Activated gamma-delta T cell (primary cell): Measurements from ENCODE around the gene CSPG4.
"Not testable (repeated sequence)": the region's sequence is repeated elsewhere in the genome, so short reads cannot be mapped to it uniquely, and the experiment has no call there.

Experiments
- DNase-seq: peaks from one replicate; lab custom pipeline; 2025; lab: John Stamatoyannopoulos, UW
- total RNA-seq, 2 donors: gene quantifications; one replicate each; lab custom pipeline; 2026; lab: John Stamatoyannopoulos, UW

Gene CSPG4, protein sequence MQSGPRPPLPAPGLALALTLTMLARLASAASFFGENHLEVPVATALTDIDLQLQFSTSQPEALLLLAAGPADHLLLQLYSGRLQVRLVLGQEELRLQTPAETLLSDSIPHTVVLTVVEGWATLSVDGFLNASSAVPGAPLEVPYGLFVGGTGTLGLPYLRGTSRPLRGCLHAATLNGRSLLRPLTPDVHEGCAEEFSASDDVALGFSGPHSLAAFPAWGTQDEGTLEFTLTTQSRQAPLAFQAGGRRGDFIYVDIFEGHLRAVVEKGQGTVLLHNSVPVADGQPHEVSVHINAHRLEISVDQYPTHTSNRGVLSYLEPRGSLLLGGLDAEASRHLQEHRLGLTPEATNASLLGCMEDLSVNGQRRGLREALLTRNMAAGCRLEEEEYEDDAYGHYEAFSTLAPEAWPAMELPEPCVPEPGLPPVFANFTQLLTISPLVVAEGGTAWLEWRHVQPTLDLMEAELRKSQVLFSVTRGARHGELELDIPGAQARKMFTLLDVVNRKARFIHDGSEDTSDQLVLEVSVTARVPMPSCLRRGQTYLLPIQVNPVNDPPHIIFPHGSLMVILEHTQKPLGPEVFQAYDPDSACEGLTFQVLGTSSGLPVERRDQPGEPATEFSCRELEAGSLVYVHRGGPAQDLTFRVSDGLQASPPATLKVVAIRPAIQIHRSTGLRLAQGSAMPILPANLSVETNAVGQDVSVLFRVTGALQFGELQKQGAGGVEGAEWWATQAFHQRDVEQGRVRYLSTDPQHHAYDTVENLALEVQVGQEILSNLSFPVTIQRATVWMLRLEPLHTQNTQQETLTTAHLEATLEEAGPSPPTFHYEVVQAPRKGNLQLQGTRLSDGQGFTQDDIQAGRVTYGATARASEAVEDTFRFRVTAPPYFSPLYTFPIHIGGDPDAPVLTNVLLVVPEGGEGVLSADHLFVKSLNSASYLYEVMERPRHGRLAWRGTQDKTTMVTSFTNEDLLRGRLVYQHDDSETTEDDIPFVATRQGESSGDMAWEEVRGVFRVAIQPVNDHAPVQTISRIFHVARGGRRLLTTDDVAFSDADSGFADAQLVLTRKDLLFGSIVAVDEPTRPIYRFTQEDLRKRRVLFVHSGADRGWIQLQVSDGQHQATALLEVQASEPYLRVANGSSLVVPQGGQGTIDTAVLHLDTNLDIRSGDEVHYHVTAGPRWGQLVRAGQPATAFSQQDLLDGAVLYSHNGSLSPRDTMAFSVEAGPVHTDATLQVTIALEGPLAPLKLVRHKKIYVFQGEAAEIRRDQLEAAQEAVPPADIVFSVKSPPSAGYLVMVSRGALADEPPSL (N-terminal part only)
- total RNA-seq = 0.17 to 0.26 reads per million in 2 donors

DNA sequence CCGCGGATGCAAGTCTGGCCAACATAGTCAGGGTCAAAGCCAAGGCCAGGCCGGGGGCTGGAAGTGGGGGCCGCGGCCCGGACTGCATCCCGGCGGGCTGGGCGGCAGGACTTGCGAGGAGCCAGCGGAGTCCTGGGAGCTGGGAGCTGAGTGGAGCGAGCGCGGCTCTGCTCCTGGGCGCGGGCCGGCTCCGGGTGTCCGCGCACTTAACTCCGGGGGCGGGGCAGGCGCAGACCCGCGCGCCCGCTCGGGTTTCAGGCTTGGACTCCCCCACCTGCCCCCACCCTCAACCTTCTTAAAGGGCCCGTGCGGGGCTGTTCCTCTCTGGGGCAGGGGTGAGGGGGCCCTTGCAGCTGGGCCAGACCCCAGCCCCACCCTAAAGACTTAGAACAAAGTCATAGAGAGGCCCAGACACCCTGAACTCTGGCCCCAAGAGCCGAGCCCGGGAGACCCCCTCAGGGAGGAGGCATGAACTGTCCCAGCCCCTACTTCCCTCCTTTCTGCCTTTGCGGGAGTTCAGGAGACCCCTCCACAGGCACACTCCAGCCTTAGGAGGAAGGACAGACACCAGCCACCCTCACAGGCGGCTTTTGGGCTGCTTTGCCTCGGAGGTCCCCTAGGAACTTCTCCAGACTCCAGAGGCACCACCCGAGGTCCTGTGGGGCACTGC is at the start of gene CSPG4:
Gene CSPG4, minus strand, starts transcription at position 181 of the 670 bp plus-strand sequence. Its CDS starts 93 bp downstream, at position 88.
- no peak for DNase-seq

DNA sequence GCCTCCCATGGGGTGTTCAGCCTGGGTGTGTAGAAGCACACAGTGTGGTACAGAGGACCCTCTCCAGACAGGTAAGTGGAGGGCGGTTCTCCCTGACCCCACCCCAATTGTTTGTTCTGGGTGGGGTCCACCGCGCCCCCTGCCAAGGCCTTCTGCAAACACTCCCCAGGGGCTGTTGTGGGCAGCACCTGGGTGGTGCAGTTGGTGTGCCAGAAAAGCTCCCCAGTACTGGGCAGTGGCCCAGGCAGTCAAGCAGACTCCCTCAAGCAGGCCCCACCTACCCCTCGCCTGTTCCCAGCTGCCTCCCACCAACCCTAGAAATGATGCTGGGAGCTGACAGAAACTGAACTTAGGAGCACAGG is 49.7 kb upstream of the CSPG4 start:
- not testable (repeated sequence) for DNase-seq

DNA sequence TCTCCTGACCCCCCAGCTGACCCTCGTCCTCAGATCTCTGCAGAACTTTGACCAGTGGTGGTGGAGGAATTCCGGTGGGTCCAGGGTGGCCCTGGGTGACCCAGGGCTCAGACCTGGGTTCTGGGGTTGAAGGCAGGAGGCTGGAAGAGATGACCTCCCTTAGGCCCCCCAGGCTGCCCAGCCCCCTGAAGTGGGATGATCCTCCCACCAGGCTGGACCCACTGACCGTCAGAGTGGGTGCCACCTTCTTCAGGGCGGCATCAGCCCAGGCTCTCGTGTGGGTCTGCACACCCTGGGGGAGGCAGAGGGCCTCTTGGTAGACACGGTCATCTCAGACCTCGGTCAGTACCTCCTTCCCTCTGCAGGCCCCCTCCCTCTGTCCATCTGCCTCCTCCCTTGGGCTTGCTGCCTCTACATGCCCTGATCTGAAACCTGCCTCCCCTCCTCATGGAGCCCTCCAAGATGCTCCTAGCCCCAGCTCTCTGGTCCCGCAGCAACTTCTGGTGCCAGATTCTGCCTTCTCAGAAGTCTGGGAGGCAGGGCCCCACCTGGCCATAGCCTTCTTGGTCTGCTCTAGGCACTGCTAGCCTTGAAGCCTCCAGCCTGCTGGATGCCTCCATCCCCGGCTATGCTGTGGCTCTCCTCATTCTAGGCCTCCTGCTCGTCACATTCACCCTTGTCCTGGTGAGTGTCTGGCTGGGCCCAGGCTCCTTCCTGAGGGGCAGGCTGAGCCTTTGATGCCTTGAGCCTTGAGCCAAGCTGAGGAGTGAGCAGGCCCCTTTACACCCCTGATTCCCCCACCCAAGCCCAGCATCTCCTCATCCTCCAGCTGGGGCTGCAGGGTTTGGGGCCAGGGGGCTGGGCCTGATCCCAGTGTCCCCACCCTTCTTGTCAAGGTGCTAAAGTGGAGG is 49.1 kb upstream of the CSPG4 start:
- DNase-seq = no peak

DNA sequence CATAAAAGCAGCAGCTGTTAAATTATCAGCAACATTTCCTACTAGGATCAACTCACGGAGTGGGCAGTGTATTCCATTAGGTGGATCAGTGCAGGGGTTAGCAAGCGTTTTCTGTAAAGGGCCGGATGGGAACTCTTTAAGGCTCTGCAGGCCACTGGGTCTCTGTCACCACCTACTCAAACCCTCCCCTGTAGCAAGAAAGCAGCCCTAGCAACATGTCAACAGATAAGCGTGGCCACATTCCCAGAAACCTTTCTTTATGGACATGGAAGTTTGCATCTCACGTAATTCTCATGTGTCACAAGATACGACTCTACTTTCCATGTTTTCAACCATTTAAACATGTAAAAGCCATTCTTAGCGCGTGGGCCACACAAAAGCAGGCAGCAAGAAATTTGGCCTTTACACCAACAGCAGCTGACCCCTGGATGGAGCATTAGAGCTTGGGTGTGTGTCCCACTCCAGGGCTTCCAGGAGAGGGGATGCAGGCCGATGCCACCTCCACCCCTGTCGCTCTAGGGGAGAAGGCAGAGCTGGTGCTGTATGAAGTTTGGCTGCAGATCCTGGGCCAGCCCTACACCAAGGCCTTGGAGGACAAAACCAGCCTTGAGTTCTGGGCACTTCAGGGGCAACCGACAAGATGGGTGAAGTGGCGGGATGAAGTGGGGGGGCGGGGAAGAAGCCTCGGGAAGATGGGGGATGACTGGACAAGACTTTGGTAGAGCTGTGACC is 48.2 kb upstream of the CSPG4 start:
- no peak for DNase-seq

DNA sequence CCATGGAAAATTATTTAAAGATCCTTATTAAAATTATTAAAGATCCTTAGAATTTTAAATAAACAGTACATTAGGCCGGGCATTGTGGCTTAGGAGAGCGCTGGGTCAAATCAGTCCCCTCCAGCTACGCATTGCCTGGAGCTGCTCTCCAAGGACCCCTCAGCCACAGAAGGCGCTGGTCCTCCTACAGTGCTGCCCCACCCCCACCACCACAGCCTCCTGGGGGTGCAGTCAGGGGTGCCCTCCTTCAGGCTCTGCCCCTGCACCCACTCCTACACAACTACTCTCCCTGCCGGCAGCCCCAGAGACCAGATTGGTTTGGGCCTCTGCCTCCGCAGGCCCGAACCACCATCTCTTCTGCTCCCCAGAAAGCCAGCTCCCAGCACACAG is 47.5 kb upstream of the CSPG4 start:
- DNase-seq = not testable (repeated sequence)

DNA sequence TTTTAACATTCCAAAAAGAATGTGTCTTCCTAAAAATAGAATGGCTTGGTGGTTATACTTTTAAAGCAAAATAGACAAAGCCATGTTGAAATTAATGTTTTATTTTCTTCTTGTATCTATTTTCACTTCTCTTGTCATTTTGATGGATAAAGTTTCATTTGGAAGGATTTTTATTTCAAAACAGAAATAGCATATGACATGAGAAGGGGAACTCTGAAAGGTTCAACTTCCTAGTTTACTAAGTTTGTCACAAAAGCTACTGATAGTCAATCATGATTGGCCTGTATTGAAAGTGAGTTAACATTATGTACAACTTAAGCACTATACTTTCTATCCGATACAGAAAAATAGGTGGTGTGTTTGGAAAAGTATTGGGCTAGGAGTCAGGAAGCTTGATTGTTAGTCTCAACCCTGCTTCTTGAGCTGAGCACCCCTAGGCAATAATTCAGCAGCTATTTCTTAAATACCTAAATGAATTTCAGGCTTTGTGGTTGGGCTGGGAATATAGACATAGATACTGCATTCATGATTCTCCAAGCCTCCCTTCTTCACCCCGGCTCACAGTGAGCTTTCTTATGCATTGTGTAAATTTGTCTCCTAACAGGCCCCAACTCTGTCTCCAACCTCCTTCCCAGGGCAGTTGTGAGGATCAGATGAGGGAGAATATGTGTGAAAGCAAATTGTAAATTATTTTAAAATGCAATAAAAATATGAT is 46.9 kb upstream of the CSPG4 start:
- DNase-seq = no peak

DNA sequence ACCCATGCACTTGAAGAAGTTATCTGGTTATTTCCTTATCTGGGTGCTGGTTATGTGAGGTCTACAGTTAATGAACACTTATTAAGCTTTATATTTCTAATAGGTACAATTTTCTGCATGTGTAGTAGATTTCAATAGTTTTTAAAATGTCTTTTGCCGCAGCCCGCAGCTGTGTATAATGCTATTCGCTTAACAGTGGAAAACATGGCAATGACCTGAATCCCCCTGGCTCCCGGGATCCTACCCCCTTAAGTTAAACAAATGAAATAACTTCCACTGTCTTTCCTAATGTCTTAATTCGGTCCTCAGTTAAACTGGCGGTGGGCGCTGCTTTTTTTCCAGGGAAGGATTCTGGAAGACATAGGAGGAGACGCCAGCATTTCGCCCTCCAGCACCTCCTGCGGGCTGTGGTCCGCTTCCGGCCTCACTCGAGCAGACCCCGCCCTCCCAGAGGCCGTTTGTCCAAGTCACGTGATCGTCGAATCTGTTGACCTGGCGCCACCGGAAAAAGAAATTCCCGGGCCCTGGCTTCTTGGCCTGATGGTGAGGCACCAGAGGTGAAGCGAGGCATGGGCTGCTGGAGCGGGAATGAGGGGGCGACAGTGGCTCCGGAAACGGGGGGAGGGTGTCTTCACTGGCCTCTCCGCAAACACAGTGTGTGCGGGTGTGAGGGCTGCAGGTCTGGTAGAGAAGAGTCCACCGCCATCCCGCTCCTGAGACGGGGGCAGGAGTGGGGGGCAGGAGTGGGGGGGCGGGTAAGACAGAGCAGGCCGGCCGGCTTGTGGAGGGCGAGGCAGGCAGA is 45.6 kb upstream of the CSPG4 start:
- peak; percentile 25 for DNase-seq

DNA sequence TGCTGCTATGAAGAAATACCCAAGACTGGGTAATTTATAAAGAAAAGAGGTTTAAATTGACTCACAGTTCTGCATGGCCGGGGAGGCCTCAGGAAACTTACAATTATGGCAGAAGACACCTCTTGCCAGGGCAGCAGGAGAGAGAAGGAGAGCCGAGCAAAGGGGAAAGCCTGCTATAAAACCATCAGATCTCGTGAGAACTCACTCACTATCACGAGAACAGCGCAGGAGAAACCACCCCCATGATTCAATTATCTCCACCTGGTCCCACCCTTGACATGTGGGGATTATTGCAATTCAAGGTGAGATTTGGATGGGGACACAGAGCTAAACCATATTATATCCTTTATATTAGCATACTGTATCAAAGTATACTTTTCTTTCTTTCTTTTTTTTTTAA is 42.2 kb upstream of the CSPG4 start:
- not testable (repeated sequence) for DNase-seq

DNA sequence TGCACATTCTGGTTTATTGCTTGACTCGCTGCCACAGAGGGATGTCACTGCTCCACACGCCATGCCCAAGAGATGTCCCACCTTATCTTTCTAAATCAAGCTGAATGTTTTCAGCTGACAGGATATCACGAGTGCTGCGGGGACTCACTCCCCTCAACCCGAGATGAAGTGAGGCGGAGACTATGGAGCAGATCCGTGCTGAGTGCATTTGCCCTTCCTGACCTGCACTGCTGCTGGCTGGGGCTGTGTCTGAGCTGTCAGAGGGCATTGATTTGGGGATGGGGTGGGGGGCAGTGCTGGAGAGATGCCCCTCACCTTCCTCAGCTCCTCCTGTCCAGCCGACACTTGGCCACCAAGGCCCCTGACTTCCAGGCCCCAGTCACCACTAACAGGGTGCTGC is 40.5 kb upstream of the CSPG4 start:
- no peak for DNase-seq

DNA sequence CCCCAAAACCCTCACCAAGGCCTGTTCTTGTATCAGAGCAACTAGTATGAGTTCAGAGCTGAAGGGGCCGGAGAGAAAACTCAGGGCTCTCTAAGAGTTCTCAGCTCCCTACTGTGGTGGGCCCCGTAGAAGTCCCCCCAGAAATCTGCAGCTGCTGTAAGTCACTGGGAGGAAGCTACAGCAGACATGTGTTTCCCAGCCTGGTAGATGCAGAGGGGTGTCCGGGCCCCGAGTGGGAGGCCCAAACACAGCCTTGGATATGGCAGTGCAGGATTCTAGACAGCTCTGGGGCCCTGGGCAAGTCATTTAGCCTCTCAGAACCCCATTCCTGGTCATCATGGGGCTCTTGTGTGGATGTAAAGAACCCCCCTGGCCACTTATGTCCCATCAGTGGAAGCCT is 39.2 kb upstream of the CSPG4 start:
- no peak for DNase-seq

DNA sequence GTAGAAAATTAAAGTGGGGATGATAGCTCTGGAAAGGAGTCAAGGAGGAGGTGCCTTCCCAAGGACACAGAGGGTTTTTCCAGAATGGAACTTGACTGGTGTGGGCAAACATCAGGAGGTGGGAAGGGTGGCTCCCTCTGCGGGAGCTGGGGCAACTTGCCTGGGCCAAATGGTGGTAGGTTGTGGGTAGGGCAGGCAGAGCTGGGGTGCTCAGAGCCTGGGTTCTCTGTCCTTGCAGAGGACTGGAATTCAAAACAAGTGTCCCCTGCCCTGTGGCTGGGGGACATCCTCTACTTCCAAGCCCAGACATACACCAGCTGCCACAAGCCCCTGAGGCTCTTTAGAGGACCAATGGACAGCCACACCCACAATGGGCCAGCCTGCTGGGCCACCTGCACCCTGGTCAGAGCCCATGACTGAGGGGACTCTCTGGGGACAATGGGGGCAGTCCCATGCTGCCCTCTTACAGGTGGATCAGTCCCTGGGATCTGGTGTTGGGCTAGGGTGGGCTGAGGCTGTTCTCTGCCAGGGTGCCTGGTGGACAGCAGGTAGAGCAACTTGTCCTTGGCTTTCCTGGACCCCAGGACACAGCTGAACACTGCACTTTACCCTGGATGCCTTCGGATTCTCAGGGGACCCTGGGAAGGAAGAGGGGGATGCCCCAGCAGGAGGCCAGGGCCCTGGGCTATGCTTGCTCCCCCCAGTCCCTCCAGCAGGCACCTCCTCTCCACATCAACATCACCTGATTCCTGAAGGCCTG is 38.6 kb upstream of the CSPG4 start:
- no peak for DNase-seq

DNA sequence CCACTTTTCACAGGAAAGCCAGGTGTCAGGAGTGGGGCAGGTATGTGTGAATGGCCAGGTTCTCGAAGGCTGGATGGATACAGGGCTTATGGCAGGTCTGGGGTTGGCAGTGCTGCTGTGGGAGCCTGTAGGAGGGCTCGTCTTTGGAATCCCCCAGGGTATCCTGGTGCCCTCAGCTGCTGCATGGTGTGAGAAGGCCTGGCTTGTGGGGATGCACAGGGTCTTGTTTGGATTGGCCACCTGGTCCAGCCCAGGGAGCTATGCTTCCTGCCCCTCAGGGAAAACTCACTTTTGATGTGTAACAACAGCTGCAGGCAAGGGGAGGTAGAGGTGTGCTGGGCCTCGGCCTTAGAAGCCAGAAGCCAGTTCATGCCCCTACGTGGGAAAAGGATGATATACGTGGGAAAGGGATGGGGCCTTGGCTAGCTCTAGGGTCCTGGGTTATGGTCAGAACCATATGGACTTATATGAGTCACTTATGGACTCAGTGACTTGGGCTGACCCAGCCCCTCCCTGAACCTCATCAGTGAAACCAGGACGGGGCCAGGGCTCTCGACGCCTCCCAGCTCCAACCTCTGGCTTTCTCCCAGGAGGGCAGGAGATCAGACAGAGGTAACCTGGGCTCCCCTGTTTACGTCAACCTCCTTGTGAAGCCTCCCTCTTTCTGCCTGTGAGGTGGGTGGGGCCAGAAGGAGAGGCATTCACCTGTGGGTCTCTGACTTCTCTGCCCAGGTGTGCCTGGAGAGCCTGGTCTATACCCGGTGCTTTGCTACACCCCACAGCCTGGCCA is 37.8 kb upstream of the CSPG4 start:
- DNase-seq = no peak

DNA sequence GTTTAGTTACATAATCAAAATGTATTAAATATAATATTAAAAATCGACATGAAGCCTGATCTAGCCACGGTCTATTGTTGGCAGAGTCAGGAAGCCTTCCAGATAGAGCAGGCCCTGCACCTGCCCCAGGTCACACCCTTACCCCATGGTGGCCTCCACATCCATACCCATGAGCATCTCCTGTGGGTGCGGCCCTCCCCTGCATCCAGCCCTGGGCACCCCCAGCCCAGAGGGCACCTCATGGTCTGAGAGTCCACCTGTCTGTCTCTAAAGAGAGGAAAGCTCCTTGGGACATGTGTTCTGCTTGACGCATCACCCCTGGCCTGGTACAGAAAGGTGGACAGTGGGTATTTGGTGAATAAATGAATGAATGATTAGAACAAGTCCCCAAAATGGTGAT is 37.2 kb upstream of the CSPG4 start:
- no peak for DNase-seq

DNA sequence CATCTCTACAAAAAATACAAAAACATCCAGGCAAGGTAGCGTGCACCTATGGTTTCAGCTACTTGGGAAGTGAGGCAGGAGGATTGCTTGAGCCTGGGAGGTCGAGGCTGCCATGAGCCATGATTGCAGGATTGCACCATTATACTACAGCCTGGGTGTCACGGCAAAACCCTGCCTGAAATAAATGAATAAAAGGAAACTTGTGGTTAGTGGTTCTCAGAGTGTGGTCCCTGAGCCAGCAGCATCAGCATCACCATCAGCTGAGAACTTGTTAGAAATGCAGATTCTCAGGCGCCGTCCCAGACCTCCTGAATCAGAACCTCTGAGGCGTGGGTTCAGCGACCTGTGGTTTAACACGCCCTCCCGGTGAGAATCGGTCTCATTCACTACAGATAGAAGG is 36.2 kb upstream of the CSPG4 start:
- DNase-seq = not testable (repeated sequence)

DNA sequence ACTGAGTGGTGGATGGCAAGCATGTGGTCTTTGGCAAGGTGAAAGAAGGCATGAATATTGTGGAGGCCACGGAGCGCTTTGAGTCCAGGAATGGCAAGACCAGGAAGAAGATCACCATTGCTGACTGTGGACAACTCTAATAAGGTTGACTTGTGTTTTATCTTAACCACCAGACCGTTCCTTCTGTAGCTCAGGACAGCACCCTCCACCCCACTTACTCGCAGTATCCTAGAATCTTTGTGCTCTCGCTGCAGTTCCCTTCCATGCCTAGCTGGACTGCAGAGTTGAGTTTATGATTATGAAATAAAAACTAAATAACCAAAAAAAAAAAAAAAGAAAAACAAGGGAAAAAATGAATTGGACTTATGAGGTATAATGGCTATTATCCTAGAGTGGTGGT is 34.5 kb upstream of the CSPG4 start:
- DNase-seq = not testable (repeated sequence)

DNA sequence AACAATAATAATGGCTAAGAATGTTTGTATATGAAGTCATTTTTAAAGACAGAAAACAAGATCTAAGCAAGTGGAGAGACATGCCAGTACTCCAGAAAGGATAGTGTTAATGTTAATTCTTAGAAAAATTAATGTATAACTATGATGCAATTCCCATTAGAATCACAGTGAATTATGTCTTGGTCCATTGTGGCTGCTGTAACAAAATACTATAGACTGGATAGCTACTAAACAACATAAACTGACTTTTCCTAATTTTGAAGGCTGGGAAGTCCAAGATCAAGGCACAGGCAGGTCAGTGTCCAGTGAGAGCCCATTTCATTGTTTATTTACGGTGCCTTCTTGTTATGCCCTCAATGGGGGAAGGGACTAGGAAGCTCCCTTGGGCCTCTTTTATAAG is 32.7 kb upstream of the CSPG4 start:
- no peak for DNase-seq

DNA sequence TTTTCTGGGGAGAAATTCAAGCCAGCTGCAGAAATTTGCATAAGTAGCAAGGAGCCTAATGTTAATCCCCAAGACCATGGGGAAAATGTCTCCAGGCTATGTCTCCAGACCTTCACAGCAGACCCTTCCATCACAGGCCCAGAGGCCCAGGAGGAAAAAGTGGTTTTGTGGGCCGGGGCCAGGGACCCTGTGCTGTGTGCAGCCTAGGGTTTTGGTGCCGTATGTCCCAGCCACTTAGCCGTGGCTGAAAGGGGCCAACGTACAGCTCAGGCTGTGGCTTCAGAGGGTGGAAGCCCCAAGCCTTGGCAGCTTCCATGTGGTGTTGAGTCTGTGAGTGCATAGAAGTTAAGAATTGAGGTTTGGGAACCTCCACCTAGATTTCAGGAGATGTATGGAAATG is 29.7 kb upstream of the CSPG4 start:
- DNase-seq = not testable (repeated sequence)
